MM.1S (cell line): ENCODE data around the gene NYNRIN.

ENCODE experiments used
- DNase-seq: peaks from one replicate; pipeline ENCODE4 v3.0.0-alpha.2; 2015
- H2AFZ ChIP-seq: fragments of 300-600 bp; sonication (generic); 2 replicates; pipeline ENCODE4 v1.6.0; 2016; ENCODE audit warnings: antibody characterized with exemption, low read length
- H3F3A ChIP-seq: fragments of 300-600 bp; sonication (generic); 2 replicates; pipeline ENCODE4 v1.6.1; 2016; ENCODE audit warnings: mild to moderate bottlenecking, antibody characterized with exemption, low read length, moderate library complexity, mixed read lengths; ENCODE audit not compliant: insufficient read depth
- H3K27ac ChIP-seq: fragments of 300-600 bp; sonication (generic); 2 replicates; pipeline ENCODE4 v1.5.1; 2016; ENCODE audit warnings: mild to moderate bottlenecking, low read length
- H3K27me3 ChIP-seq: fragments of 300-600 bp; sonication (generic); replicated peaks from 2 replicates; pipeline ENCODE4 v1.6.0; 2016; ENCODE audit warnings: low read length; ENCODE audit not compliant: insufficient read depth
- H3K36me3 ChIP-seq: fragments of 300-600 bp; sonication (generic); replicated peaks from 2 replicates; pipeline ENCODE4 v1.6.1; 2016; ENCODE audit warnings: mild to moderate bottlenecking, low read length, mixed read lengths; ENCODE audit not compliant: insufficient read depth
- H3K4me1 ChIP-seq: fragments of 300-600 bp; sonication (generic); 2 replicates; pipeline ENCODE4 v1.6.1; 2016; ENCODE audit warnings: low read length, mixed read lengths
- H3K4me2 ChIP-seq: fragments of 300-600 bp; sonication (generic); 2 replicates; pipeline ENCODE4 v1.6.0; 2016; ENCODE audit warnings: low read depth, low read length
- H3K4me3 ChIP-seq: fragments of 300-600 bp; sonication (generic); 2 replicates; pipeline ENCODE4 v1.5.1; 2016; ENCODE audit warnings: low read length, mixed read lengths
- H3K79me2 ChIP-seq: fragments of 300-600 bp; sonication (generic); 2 replicates; pipeline ENCODE4 v1.6.1; 2016; ENCODE audit warnings: mixed run types, low read length, mixed read lengths
- H3K9ac ChIP-seq: fragments of 300-600 bp; sonication (generic); 2 replicates; pipeline ENCODE4 v1.6.1; 2016; ENCODE audit warnings: low read length, mixed read lengths
- H3K9me2 ChIP-seq: fragments of 300-600 bp; sonication (generic); replicated peaks from 2 replicates; pipeline ENCODE4 v1.6.1; 2016; ENCODE audit warnings: mild to moderate bottlenecking, low read length, mixed read lengths; ENCODE audit not compliant: insufficient read depth
- H3K9me3 ChIP-seq: fragments of 300-600 bp; sonication (generic); replicated peaks from 2 replicates; pipeline ENCODE4 v1.6.1; 2016; ENCODE audit warnings: mild to moderate bottlenecking, low read length, mixed read lengths; ENCODE audit not compliant: insufficient read depth
- H4K20me1 ChIP-seq: fragments of 300-600 bp; sonication (generic); 2 replicates; pipeline ENCODE4 v1.6.1; 2016; ENCODE audit warnings: mild to moderate bottlenecking, low read length, moderate library complexity, mixed read lengths; ENCODE audit not compliant: insufficient read depth
- CTCF ChIP-seq: fragments of 300-600 bp; sonication (generic); IDR thresholded peaks from 2 replicates; pipeline ENCODE4 v1.5.1; 2016; ENCODE audit warnings: antibody characterized with exemption, low read length, mixed read lengths
- EZH2 ChIP-seq: fragments of 300-600 bp; sonication (generic); optimal IDR thresholded peaks from 2 replicates; pipeline ENCODE3; 2017; ENCODE audit warnings: low read depth, mild to moderate bottlenecking, antibody characterized with exemption, low read length, mixed read lengths
- EZH2phosphoT487 ChIP-seq: fragments of 300-600 bp; sonication (generic); IDR thresholded peaks from 2 replicates; pipeline ENCODE4 v1.6.1; 2018; ENCODE audit warnings: antibody characterized with exemption, low read length

NYNRIN gene

GRCh38 chr14:24379907-24380730, 18.7 kb upstream of the NYNRIN start:
- H3F3A ChIP-seq: no peaks in the 10 kb centered on the region
- no peaks in the 10 kb centered on the region for H3K9me3 ChIP-seq
- no peak overlapping the region for H2AFZ ChIP-seq
- H3K9ac ChIP-seq: no peak overlapping the region
- H3K4me3 ChIP-seq: no peak overlapping the region
- DNase-seq: no peak
- H4K20me1 ChIP-seq: no peaks in the 10 kb centered on the region
- TF ChIP-seq CTCF: no peak
- no peak for TF ChIP-seq EZH2phosphoT487
- no peak for TF ChIP-seq EZH2
- H3K79me2 ChIP-seq: no peaks in the 10 kb centered on the region
- no peaks in the 10 kb centered on the region for H3K4me1 ChIP-seq
- H3K27me3 ChIP-seq: no peaks in the 10 kb centered on the region
- H3K27ac ChIP-seq: no peak overlapping the region
- no peaks in the 10 kb centered on the region for H3K36me3 ChIP-seq
- no peaks in the 10 kb centered on the region for H3K9me2 ChIP-seq
- no peak overlapping the region for H3K4me2 ChIP-seq

- Histone ChIP-seq H3K27me3 (no peaks in the 10 kb centered on the region), H3K27ac (no peak overlapping the region), H3F3A (no peaks in the 10 kb centered on the region), H3K79me2 (no peaks in the 10 kb centered on the region), H3K9ac (no peak overlapping the region), H4K20me1 (no peaks in the 10 kb centered on the region), H2AFZ (no peak overlapping the region), H3K4me2 (no peak overlapping the region), H3K9me2 (no peaks in the 10 kb centered on the region), H3K36me3 (no peaks in the 10 kb centered on the region), H3K4me1 (no peaks in the 10 kb centered on the region), H3K9me3 (no peaks in the 10 kb centered on the region), H3K4me3 (no peak overlapping the region)
- TF ChIP-seq EZH2phosphoT487: no peak
- no peak for TF ChIP-seq CTCF
- TF ChIP-seq EZH2: no peak
- DNase-seq: no peak
These were observed 17.3 kb upstream of the NYNRIN start for GRCh38 chr14:24381363-24382063.

DNA sequence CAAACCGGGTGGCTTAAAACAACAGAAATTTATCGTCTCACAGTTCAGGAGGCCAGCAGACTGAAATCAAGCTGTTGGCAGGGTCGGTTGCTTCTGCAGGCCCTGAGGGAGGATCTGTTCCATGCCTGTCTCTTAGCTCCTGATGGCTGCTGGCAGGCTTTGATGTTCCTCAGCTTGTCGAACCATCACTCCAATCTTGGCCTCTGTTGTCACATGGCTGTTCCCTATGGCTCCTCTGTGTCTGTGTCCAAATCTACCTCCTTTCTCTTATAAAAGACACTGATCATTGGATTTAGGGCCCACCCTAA, 16.8 kb upstream of the NYNRIN start:
- H3K36me3 ChIP-seq: no peaks in the 10 kb centered on the region
- H2AFZ ChIP-seq: no peak overlapping the region
- TF ChIP-seq CTCF (no peak), EZH2phosphoT487 (no peak), EZH2 (no peak)
- no peak overlapping the region for H3K4me2 ChIP-seq
- H3K9ac ChIP-seq: no peak overlapping the region
- no peaks in the 10 kb centered on the region for H3K9me2 ChIP-seq
- H3K9me3 ChIP-seq: no peaks in the 10 kb centered on the region
- H3K27me3 ChIP-seq: no peaks in the 10 kb centered on the region
- no peaks in the 10 kb centered on the region for H3K79me2 ChIP-seq
- no peaks in the 10 kb centered on the region for H3K4me1 ChIP-seq
- DNase-seq: no peak
- no peak overlapping the region for H3K4me3 ChIP-seq
- no peaks in the 10 kb centered on the region for H3F3A ChIP-seq
- no peaks in the 10 kb centered on the region for H4K20me1 ChIP-seq
- no peak overlapping the region for H3K27ac ChIP-seq
